IMR-90 (cell line): ENCODE measurements around the gene MAP4K1. TPM values are rescaled to one million over a fixed set of nuclear protein-coding genes. Genes with fewer than 3 reads are reported as not detected.

Source experiments
- ATAC-seq: fragments of 200-7000 bp; cut with Tn5 transposase; 2 replicates; pipeline ENCODE4 v1.9.1; 2020; ENCODE audit warnings: low read depth, mild to moderate bottlenecking, moderate library complexity
- BruUV-seq: library from RNA; stranded (reverse); fragments of 400-500 nt; replicated peaks from 2 replicates; lab custom pipeline; 2021; lab: Mats Ljungman, UMichigan
- CTCF ChIA-PET: fragments of 300-600 bp; formaldehyde crosslinking; extraction: SDS; loops from one replicate; lab custom pipeline; 2021; ENCODE audit warnings: antibody characterized with exemption; lab: Yijun Ruan, JAX
- POLR2A ChIA-PET: fragments of 300-600 bp; sonication (Branson Sonifier 250); formaldehyde crosslinking; loops from one replicate; lab custom pipeline; 2022; ENCODE audit warnings: antibody characterized with exemption; ENCODE audit not compliant: unreplicated experiment; lab: Charles Lee
- DNase-seq: peaks from one replicate; pipeline ENCODE4 v3.0.0; 2013
- H2AFZ ChIP-seq: replicated peaks from 2 replicates; pipeline ENCODE3; 2013; ENCODE audit warnings: low read length, mild to moderate bottlenecking; ENCODE audit not compliant: poor library complexity
- H2AK5ac ChIP-seq: 2 replicates; pipeline ENCODE4 v1.6.1; 2013; ENCODE audit warnings: low read depth, low read length, inconsistent platforms
- H2AK9ac ChIP-seq: replicated peaks from 2 replicates; pipeline ENCODE3; 2013; ENCODE audit warnings: mild to moderate bottlenecking, low read depth, low read length, moderate library complexity; ENCODE audit not compliant: poor library complexity
- H2BK120ac ChIP-seq: 2 replicates; pipeline ENCODE4 v1.6.1; 2013; ENCODE audit warnings: low read depth, low read length, inconsistent platforms
- H2BK15ac ChIP-seq: 3 replicates; pipeline ENCODE4 v1.6.1; 2013; ENCODE audit warnings: low read depth, low read length, inconsistent platforms
- H2BK20ac ChIP-seq: 2 replicates; pipeline ENCODE4 v1.6.1; 2013; ENCODE audit warnings: low read depth, mild to moderate bottlenecking, inconsistent platforms, low read length, moderate library complexity
- H2BK5ac ChIP-seq: 2 replicates; pipeline ENCODE4 v1.6.1; 2013; ENCODE audit warnings: mild to moderate bottlenecking, low read depth, low read length, inconsistent platforms; ENCODE audit not compliant: poor library complexity, severe bottlenecking
- H3K14ac ChIP-seq: replicated peaks from 2 replicates; pipeline ENCODE4 v1.6.1; 2013; ENCODE audit warnings: low read depth, low read length, inconsistent platforms
- H3K18ac ChIP-seq: 2 replicates; pipeline ENCODE4 v1.6.1; 2013; ENCODE audit warnings: low read depth, low read length, control low read depth
- H3K23ac ChIP-seq: 2 replicates; pipeline ENCODE4 v1.6.1; 2013; ENCODE audit warnings: low read depth, low read length, inconsistent platforms
- H3K27ac ChIP-seq: 2 replicates; pipeline ENCODE4 v1.5.1; 2013; ENCODE audit warnings: mild to moderate bottlenecking, control low read depth, low read length; ENCODE audit not compliant: insufficient read depth
- H3K27me3 ChIP-seq: 2 replicates; pipeline ENCODE4 v1.6.1; 2013; ENCODE audit warnings: low read length; ENCODE audit not compliant: control insufficient read depth, insufficient read depth
- H3K36me3 ChIP-seq: 2 replicates; pipeline ENCODE4 v1.6.1; 2013; ENCODE audit warnings: low read length, mixed read lengths; ENCODE audit not compliant: control insufficient read depth, insufficient read depth
- H3K4ac ChIP-seq: 2 replicates; pipeline ENCODE4 v1.6.1; 2013; ENCODE audit warnings: low read depth, low read length, inconsistent platforms
- H3K4me1 ChIP-seq: 2 replicates; pipeline ENCODE4 v1.6.1; 2013; ENCODE audit warnings: low read length, mixed read lengths; ENCODE audit not compliant: control insufficient read depth, insufficient read depth
- H3K4me2 ChIP-seq: 2 replicates; pipeline ENCODE4 v1.6.1; 2013; ENCODE audit warnings: low read depth, mild to moderate bottlenecking, control low read depth, low read length, moderate library complexity
- H3K4me3 ChIP-seq: 2 replicates; pipeline ENCODE4 v1.5.1; 2013; ENCODE audit warnings: low read depth, mild to moderate bottlenecking, control low read depth, low read length, moderate library complexity; ENCODE audit not compliant: insufficient read depth
- H3K56ac ChIP-seq: 2 replicates; pipeline ENCODE4 v1.6.1; 2013; ENCODE audit warnings: low read length, inconsistent platforms; ENCODE audit not compliant: insufficient read depth; ENCODE audit errors: extremely low read depth
- H3K79me1 ChIP-seq, 2 experiments: 2 replicates each; pipeline ENCODE4 v1.6.1; 2013; ENCODE audit warnings: low read length in 2 of 2, inconsistent platforms in 1 of 2, low read depth in 1 of 2
- H3K9ac ChIP-seq: 2 replicates; pipeline ENCODE4 v1.6.1; 2013; ENCODE audit warnings: low read depth, low read length, control low read depth
- H3K9me1 ChIP-seq: 2 replicates; pipeline ENCODE4 v1.6.1; 2013; ENCODE audit warnings: low read length, inconsistent platforms; ENCODE audit not compliant: insufficient read depth
- H3K9me3 ChIP-seq: 2 replicates; pipeline ENCODE4 v1.6.1; 2013; ENCODE audit warnings: low read length; ENCODE audit not compliant: control insufficient read depth, insufficient read depth
- H4K20me1 ChIP-seq: 2 replicates; pipeline ENCODE4 v1.6.1; 2013; ENCODE audit warnings: low read length, inconsistent platforms; ENCODE audit not compliant: insufficient read depth
- H4K5ac ChIP-seq: 2 replicates; pipeline ENCODE4 v1.6.1; 2013; ENCODE audit warnings: mild to moderate bottlenecking, low read depth, low read length, control low read depth
- H4K8ac ChIP-seq, 2 experiments: 2 replicates each; pipeline ENCODE4 v1.6.1; 2013; ENCODE audit warnings: low read depth in 2 of 2, low read length in 2 of 2, control low read depth in 1 of 2, inconsistent platforms in 1 of 2
- H4K91ac ChIP-seq: 2 replicates; pipeline ENCODE4 v1.6.1; 2013; ENCODE audit warnings: low read depth, low read length, inconsistent platforms; ENCODE audit not compliant: insufficient read depth
- RAD21 ChIP-seq: IDR thresholded peaks from 2 replicates; pipeline ENCODE4 v1.6.1; 2012; ENCODE audit warnings: low read length, improper control_type of control experiment
- WGBS, 2 experiments: methylation state at CpG; one replicate each; pipeline versions ENCODE4 v1.1.5 to v1.1.7; 2013; ENCODE audit warnings: missing lambda C conversion rate in 2 of 2; ENCODE audit not compliant: insufficient read length in 1 of 2; ENCODE audit errors: extremely low coverage in 2 of 2; 5-methylcytosine and 5-hydroxymethylcytosine counted together
- dilution Hi-C: fragments of 300-500 bp; cut with HindIII; formaldehyde crosslinking; loops from one replicate; pipeline ENCODE4 v1.14.3; 2018; ENCODE audit warnings: low sequenced_read_pairs; ENCODE audit not compliant: unreplicated experiment
- in situ Hi-C: fragments of 300-500 bp; cut with MboI; formaldehyde crosslinking; loops from 3 replicates; pipeline ENCODE4 v1.14.3; 2019; ENCODE audit warnings: low sequenced_read_pairs, inconsistent platforms, mixed read lengths
- intact Hi-C: fragments of 100-400 bp; cut with micrococcal nuclease; formaldehyde crosslinking; loops from 2 replicates; pipeline ENCODE4 v1.10.0; 2022
- polyA plus RNA-seq, 3 experiments: library from polyadenylated mRNA; depleted of rRNA; stranded (reverse); fragments of >200 nt; gene quantifications; 2 replicates each; pipeline ENCODE4 v1.2.3, GENCODE V29; 2012; ENCODE audit warnings: low replicate concordance in 1 of 3
- total RNA-seq: library from RNA; depleted of rRNA; stranded (reverse); fragments of >200 nt; gene quantifications from 2 replicates; pipeline ENCODE4 v1.2.3, GENCODE V29; 2012
- TF ChIP-seq, protein P1 (sequence below): conservative IDR thresholded peaks from 2 replicates; pipeline ENCODE4 v1.5.1; 2012; ENCODE audit warnings: mild to moderate bottlenecking, low read depth, low read length, improper control_type of control experiment
- TF ChIP-seq, protein P2 (sequence below): fragments of 150-350 bp; IDR thresholded peaks from 2 replicates; pipeline ENCODE4 v1.6.1; 2016; ENCODE audit warnings: low read depth, mild to moderate bottlenecking, low read length, moderate library complexity, borderline replicate concordance

MAP4K1 gene
- total and polyA plus RNA-seq, 2 of the 4 experiments (the other 2 are of a cell fraction): 0.22 TPM; not detected in 1

DNA sequence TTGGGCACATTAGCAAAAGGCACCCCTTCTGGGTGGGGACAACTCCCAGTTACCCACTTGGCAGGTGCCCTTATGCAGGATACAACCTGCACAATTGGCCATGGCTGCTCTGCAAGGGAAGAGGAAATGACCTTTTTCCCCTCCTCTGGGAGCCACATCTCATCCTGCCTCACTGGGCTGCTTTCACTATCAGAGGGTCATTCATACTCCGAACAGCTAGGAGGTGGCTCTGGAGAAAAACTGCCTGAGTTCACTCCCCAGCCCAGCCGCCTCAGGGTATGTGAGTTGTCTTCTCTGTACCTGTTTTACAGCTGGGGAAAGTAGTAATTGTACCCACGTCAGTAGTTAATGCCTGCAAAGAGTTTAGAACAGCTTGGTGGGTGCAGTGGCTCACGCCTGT lies 22.6 kb upstream of the MAP4K1 start:
- Histone ChIP-seq H2AK5ac (peak overlapping the region; percentile 70; the same call in 1 of the 2 replicates), H2BK5ac (peak overlapping the region; percentile 24), H3K27me3 (no peaks in the 10 kb centered on the region), H2BK15ac (no peak overlapping the region), H3K9me1 (0 out of 2 replicates have a peak, but pooled peaks cover 3% of the 10 kb centered on the region), H3K4me1 (no peaks in the 10 kb centered on the region), H3K56ac (no peak overlapping the region), H3K27ac (no peak overlapping the region), H3K79me1 (peaks cover 11 to 23% of the 10 kb centered on the region in 2 experiments), H4K8ac (no peak overlapping the region), H3K4me2 (no peak overlapping the region), H2BK120ac (no peak overlapping the region), H3K23ac (no peak overlapping the region), H2BK20ac (no peak overlapping the region), H4K5ac (no peak overlapping the region; the same call in 1 of the 2 replicates), H3K4me3 (no peak overlapping the region), H3K18ac (no peak overlapping the region), H2AFZ (peak overlapping the region; percentile 32), H3K9me3 (no peaks in the 10 kb centered on the region), H4K20me1 (peaks cover 2% of the 10 kb centered on the region), H4K91ac (no peak overlapping the region), H3K9ac (no peak overlapping the region), H2AK9ac (no peak overlapping the region), H3K36me3 (peaks cover 4% of the 10 kb centered on the region), H3K4ac (peak overlapping the region; percentile 26; the same call in 1 of the 2 replicates), H3K14ac (peak overlapping the region; percentile 78)
- intact Hi-C loops: no loop called here
- in situ Hi-C loops: loop anchor here (25.0 kb wide), 1 partner anchor 403 kb away; no protein-coding TSS in a partner anchor
- BruUV-seq: no TSS peak
- ChIA-PET CTCF (no interaction called here), POLR2A (no interaction called here)
- dilution Hi-C loops: no loop called here
- DNase-seq: peak; percentile 56
- WGBS, 2 experiments: 80% methylated on average over 1 of the region's 4 CpGs; no CpG with 5 or more reads in 1 of the 2 experiments
- TF ChIP-seq, protein P1, sequence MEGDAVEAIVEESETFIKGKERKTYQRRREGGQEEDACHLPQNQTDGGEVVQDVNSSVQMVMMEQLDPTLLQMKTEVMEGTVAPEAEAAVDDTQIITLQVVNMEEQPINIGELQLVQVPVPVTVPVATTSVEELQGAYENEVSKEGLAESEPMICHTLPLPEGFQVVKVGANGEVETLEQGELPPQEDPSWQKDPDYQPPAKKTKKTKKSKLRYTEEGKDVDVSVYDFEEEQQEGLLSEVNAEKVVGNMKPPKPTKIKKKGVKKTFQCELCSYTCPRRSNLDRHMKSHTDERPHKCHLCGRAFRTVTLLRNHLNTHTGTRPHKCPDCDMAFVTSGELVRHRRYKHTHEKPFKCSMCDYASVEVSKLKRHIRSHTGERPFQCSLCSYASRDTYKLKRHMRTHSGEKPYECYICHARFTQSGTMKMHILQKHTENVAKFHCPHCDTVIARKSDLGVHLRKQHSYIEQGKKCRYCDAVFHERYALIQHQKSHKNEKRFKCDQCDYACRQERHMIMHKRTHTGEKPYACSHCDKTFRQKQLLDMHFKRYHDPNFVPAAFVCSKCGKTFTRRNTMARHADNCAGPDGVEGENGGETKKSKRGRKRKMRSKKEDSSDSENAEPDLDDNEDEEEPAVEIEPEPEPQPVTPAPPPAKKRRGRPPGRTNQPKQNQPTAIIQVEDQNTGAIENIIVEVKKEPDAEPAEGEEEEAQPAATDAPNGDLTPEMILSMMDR: 0 out of 2 replicates have a peak, but pooled peaks have one; percentile 3
- TF ChIP-seq RAD21: 0 out of 2 replicates have a peak, but pooled peaks have one; percentile 2
- TF ChIP-seq, protein P2, sequence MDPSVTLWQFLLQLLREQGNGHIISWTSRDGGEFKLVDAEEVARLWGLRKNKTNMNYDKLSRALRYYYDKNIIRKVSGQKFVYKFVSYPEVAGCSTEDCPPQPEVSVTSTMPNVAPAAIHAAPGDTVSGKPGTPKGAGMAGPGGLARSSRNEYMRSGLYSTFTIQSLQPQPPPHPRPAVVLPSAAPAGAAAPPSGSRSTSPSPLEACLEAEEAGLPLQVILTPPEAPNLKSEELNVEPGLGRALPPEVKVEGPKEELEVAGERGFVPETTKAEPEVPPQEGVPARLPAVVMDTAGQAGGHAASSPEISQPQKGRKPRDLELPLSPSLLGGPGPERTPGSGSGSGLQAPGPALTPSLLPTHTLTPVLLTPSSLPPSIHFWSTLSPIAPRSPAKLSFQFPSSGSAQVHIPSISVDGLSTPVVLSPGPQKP: no peak
- peak; percentile 73 for ATAC-seq
